HG02938 (cell line): ENCODE measurements around the gene ESPL1.

Experiments used
- ATAC-seq: cut with Tn5 transposase; IDR thresholded peaks from one replicate; pipeline ENCODE4 v1.9.1; 2021; ENCODE audit warnings: mild to moderate bottlenecking, moderate library complexity; ENCODE audit not compliant: unreplicated experiment

Gene ESPL1

DNA sequence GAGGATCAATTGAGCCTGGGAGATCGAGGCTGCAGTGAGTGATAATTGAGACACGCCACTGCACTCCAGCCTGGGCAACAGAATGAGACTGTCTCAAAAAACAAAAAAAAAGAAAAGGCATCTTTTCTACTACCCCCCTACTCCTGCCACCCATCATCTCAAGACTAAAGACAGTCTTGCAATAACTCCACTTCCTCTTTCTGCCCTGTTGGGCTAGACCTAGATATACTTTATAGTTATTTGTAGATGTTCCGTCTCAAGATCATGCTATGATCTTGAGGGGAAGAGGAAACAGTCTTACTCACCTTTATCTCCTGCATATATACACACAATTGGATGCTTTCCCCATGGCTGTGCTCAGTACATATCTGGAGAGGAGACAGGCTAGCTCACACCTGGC is 12.1 kb upstream of the ESPL1 start:
- ATAC-seq = no peak

DNA sequence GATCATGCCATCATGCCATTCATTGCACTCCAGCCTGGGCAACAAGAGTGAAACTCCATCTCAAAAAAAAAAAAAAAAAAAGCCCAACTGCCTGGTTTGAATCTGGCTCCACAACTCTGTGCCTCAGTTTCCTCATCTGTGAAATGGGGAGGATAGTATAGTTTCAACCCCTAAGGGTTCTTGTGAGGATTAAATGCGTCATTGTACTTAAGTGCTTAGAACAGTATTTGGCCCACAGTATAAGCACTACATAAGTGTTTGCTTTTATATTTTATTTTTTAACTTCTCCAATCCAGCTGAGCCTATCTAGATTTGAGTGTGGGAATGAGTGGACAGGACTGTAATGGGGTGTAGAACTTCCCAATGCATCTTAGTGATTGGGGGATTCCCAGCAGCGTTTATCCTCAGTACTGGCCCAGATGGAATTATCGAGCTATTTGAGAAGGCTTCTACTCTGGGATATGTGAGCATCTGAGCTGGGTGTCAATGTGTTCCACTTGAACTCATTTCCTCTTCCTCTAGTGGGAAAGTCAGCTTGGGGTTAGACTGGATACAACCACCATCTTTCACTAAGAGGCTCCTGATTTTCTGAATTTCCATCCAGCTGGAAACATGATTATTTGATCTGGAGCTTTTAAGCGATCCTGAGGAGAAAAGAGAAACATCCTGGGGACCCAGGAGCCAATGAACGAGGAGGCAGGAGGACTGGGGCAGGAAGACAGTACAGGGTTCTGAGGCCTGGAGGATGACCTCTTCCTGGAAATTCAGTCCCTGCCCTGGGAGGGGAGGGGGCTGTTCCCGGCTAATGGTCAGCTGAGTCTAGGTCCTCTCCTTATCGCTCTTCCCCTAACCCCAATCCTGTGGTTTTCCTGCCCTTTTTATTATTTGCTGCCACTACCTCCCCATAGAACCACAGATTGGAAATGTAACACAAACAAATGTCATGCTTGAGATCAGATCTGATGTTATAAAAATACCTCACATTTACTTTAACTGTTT is 9.3 kb upstream of the ESPL1 start:
- ATAC-seq = no peak

DNA sequence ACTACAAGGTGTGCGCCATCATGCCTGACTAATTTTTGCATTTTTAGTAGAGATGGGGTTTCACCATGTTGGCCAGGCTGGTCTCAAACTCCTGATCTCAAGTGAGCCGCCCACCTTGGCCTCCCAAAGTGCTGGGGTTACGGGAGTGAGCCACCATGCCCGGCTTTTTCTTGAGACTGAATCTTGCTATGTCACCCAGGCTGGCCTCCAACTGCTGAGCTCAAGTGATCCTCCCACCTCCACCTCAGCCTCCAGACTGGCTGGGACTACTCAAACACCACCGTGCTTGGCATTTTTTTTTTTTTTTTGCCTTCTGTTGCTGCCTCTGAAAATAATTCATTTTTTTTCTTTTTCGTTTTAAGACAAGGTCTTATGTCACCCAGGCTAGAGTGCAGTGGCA is 8.2 kb upstream of the ESPL1 start:
- ATAC-seq = no peak

DNA sequence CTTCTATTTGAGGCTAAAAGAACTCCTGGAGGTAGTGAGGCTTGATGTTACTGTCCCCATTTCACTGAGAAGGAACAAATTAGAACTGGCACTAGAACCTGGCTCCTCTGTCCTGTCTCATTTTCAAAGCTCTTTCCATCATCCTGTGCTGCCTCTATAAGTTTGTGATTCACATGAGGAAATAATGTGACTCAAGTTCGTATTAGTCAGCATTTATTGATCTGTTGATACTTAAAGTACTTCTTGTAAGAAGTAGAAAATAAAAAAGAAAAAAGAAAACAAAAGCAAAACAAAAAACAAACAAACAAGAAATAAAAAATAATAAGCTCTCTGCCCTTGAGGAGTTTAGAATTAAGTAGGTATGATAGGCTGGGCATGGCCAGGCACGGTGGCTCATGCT is 2.3 kb upstream of the ESPL1 start:
- ATAC-seq = no peak

DNA sequence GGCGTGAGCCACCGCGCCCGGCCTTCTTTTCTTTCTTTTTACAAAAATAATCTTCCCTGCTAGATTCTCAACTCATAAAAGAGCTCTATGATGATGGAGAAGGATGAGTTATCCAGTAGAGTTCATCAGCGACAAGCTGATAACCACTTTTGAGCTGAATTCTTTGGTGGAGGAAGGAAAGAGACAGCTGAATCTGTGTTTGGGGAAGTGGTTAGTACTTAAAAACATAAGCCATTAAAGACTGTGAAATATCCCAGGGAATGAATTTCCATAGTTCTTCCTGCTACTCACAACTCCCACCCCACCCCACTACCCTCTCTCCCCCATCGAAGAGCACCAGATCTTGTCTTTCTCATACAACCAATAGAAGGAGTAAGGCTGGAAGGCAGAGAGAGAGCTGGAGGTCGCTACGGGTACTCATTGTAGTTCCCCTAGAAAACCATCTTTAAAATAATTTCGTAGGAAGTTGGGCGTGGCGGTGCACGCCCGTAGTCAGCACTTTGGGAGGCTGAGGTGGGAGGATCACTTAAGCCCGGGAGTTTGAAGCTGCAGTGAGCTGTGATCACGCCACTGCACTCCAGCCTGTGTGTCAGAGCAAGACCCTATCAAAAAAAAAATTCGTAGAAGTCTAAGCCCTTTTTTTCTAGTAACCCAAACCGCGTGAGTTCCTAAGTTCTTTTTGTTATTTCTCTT is 647 bp upstream of the ESPL1 start:
- ATAC-seq = no peak

DNA sequence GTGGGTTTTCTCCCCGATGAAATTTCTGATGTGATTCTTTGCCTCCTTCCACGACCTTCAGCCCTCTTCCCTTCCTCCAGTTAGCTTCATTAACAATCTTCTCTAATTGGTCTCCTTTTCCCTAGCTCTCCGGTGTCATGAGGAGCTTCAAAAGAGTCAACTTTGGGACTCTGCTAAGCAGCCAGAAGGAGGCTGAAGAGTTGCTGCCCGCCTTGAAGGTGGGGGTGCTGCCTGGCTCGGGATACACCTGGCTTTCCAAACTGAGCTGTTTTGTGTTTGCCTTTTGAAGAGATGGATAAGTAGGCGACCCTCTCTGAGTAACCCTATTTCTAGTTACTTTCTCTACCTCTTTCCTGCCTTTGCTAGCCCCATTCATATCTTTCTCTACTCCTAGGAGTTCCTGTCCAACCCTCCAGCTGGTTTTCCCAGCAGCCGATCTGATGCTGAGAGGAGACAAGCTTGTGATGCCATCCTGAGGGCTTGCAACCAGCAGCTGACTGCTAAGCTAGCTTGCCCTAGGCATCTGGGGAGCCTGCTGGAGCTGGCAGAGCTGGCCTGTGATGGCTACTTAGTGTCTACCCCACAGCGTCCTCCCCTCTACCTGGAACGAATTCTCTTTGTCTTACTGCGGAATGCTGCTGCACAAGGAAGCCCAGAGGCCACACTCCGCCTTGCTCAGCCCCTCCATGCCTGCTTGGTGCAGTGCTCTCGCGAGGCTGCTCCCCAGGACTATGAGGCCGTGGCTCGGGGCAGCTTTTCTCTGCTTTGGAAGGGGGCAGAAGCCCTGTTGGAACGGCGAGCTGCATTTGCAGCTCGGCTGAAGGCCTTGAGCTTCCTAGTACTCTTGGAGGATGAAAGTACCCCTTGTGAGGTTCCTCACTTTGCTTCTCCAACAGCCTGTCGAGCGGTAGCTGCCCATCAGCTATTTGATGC is 797 bp downstream of the ESPL1 start:
- ATAC-seq = no peak

DNA sequence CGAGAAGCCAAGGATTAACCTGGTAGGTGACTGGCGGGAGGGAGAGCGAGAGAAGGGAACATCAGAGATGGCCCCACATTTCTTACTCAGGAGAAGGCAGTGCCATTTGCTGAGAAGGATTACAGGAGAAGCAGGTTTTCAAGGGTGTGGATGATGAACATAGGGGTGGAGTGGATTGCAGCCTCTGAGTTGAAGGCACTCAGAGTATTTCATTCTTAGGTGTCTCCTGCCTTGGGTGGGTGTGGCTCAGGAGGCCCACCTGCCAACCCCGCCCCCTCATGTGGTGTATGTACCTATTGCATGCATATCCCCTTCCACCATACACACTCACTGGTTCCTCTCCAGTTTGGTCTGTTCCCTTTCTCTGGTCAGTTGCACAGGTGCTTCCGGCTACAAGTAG is 6.3 kb downstream of the ESPL1 start:
- ATAC-seq = no peak

DNA sequence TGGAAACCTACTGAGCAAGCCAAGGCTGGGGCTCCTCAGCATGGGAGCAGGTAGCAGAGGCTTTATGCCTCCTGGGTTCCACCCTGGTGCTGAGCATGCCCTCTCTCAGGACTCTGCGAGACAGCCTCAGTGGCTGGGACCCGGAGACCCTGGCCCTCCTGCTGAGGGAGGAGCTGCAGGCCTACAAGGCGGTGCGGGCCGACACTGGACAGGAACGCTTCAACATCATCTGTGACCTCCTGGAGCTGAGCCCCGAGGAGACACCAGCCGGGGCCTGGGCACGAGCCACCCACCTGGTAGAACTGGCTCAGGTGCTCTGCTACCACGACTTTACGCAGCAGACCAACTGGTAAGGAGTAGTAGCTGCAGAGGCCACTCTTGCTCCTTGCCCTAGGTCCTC is 8.4 kb downstream of the ESPL1 start:
- no peak for ATAC-seq

DNA sequence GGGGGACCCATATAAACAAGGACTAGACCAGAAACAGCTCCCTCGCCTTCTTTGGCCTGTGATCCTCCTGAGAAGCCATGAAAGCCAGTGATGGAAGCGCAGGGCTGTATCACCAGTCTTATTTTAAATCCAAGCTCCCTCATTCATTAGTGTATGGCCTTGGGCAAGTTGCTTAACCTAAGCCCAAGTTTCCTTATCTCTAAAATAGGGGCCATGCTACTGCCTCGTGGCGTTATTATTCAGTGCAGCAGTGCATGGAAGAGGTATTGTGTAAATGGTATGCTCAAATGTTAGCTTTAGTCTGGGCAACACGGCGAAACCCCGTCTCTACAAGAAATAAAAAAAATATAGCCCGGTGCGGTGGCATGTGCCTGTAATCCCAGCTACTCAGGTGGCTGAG is 9.9 kb downstream of the ESPL1 start:
- ATAC-seq = no peak

DNA sequence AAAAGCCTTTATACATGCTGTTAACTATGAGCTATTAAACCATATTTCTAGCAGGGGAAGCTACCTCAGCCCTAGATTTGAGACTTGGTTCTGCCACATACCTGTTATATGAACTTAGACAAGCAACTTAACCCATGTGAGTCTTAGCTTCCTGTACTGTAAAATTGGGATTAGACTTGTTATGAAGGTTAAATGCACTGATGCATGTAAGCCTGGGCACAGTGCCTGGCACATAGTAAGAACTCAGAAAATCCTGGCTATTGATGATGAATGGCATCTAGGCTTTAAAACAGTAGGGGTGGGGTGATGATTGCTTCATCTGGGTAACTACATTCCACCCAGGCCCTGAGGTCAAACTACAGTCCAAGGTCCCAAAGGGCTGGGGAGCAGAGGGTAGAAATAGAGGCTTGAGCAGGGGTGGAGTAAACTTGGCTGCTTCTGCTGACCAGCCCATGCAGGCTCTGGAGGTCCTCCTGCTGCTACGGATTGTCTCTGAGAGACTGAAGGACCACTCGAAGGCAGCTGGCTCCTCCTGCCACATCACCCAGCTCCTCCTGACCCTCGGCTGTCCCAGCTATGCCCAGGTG is 11.3 kb downstream of the ESPL1 start:
- ATAC-seq = no peak

DNA sequence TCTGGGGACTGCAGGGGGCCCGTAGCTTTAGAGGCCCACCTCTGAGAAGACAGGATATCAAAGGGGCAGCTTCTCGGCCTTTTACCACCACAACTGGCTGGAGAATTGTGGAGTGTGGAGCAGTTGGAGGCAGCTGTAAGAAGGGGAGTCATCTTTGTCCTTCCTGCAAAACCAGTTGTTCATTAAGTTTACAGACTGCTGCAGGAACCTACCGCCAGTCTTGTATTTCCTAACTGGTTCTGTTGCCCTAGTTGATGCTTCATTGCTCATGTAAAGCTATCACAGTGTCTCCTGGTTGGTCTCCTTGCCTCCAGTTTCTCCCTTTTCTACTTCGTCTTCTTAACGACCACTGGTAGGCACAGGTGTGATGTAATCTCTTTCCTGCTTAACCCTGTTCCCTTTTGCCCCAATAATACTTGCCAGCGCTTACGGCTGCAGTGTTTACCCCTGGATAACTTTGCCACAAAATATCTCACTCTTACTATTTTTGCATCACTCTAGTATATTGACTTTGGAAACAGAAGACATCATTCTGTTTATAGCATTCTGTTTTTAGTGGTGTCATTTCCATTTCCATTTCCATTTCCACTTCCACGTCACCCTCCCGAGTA is 11.9 kb downstream of the ESPL1 start:
- no peak for ATAC-seq

DNA sequence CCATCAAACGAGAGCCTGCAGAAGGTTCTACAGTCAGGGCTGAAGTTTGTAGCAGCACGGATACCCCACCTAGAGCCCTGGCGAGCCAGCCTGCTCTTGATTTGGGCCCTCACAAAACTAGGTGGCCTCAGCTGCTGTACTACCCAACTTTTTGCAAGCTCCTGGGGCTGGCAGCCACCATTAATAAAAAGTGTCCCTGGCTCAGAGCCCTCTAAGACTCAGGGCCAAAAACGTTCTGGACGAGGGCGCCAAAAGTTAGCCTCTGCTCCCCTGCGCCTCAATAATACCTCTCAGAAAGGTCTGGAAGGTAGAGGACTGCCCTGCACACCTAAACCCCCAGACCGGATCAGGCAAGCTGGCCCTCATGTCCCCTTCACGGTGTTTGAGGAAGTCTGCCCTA is 18.3 kb downstream of the ESPL1 start:
- ATAC-seq = no peak

DNA sequence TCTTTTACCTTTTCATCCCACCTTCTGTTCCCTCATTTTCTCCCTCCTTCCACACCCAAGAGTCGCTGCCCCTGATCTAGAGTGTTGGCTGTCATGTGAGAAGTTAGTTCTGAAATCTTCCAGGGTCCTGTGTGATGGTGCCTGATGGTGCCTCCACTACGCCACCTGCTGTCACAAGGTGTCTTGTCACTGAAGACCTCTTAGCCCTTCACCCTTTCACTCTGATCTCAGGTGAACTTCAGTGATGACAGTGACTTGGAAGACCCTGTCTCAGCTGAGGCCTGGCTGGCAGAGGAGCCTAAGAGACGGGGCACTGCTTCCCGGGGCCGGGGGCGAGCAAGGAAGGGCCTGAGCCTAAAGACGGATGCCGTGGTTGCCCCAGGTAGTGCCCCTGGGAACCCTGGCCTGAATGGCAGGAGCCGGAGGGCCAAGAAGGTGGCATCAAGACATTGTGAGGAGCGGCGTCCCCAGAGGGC is 19.7 kb downstream of the ESPL1 start:
- ATAC-seq = no peak

DNA sequence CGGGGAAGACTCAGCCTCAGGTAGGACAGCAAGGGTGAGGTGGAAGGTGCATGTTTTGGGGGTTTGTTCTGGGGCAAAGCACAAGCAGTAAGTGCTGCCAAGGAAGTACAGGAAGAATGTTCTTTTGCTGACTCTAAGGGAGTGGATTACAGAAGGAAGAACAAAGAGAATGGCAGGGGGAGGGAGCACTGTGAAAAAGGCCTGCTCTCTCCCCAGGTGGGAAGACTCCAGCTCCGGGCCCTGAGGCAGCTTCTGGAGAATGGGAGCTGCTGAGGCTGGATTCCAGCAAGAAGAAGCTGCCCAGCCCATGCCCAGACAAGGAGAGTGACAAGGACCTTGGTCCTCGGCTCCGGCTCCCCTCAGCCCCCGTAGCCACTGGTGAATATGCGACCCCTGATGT is 20.2 kb downstream of the ESPL1 start:
- ATAC-seq = no peak

DNA sequence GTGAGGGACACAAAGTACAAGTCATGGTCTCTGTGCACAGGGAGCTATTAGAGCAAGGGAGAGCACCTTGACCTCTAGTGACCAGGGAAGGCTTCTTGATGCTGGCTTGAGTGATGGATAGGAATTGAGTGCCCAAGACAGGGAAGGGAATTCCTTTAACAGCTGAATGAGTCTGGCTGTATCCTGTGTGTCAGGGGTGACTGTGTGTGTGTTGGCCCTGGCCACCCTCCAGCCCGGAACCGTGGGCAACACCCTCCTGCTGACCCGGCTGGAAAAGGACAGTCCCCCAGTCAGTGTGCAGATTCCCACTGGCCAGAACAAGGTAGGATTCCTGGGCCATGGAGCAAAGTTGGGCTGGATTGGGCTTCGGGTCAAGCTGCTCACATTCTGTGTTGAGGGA is 21.8 kb downstream of the ESPL1 start:
- no peak for ATAC-seq

DNA sequence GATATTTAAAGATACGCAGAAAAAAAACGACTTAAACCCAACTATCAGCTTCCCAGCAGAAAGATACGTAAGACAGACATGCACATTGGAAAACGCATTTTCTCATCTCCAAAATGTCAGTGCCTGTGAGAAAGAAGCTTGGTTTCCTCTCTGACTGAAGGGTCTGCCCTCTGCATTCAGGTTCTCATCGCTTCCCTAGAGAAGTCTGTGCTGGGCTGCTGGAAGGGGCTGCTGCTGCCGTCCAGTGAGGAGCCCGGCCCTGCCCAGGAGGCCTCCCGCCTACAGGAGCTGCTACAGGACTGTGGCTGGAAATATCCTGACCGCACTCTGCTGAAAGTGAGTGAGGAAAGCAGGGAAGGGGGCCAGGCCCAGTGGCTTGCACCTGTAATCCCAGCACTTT is 22.6 kb downstream of the ESPL1 start:
- no peak for ATAC-seq

DNA sequence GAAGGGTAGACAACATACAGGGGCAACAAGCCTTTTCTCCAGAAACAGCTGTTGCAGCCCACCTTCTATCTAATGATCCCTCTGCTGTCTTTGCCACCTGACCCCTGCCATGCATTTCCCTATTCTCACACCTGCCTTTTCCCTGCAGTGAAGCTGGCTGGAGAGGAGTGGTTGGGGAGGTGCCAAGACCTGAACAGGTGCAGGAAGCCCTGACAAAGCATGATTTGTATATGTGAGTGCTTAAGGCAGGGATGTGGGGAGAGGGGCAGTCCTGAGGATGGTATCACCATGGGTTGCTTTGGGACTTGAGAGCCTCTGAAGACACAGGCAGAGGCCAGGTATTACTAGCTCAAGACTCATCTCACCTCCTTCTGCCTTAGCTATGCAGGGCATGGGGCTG is 24.3 kb downstream of the ESPL1 start:
- ATAC-seq = no peak

DNA sequence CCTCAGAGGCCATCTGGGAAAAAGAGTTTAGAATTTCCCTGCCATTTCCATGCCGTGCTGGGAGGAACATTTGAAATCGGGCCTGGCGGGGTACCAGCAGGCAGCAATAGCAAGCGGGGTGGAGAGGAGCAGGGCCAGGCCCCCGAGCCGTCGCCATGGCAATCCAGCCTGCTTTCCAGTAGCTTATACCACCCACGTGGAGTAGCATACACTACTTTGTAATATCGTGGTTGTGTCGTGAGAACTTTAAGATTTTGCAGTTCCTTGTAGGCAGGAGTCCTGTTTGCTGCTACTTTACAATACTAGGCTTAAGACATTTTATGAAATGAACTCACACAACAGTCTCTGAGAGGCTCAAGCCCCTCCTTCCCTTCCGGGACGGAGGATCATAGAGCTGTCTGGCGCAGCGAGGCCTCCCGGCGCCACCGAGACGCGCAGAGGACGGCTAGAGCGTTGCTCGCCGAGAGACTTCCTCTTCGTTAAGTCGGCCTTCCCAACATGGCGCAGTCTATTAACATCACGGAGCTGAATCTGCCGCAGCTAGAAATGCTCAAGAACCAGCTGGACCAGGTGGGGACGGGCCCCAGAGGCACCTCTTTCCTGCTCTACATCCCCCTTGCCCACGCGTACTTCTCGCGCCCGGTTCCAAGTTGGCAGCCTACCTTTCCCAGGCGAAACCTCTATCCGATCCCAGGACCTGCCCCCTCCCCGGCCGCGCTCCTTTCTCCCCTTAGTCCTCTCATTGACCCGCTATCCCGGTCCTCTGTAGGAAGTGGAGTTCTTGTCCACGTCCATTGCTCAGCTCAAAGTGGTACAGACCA is 27.2 kb downstream of the ESPL1 start, which contains the start of gene PFDN5:
Gene PFDN5, plus strand, starts transcription at position 473 of the 821 bp plus-strand sequence. Its CDS starts 26 bp downstream, at position 499.
- ATAC-seq = peak; percentile 73

DNA sequence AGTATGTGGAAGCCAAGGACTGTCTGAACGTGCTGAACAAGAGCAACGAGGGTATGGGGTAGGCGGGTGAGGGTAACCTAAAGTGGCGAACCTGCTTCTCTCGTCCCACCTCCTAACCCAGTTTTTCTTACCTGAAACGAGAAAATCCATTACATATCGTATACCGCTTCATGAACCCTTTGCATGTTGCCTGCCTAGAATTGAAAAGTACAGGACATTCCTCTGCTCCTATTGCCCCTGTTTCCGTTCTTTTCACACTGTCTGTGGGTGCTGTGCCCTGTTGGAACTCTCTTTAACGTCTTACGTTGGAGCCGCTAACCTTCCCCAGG is 27.8 kb downstream of the ESPL1 start:
- no peak for ATAC-seq
